Left lung (tissue), 10 donors: ENCODE measurements around the gene DIRAS1. TPM values are rescaled to one million over a fixed set of nuclear protein-coding genes. Genes with fewer than 3 reads are reported as not detected.
A peak's percentile ranks its signal among the peaks of the same experiment; 100 is the strongest.

Source experiments
- ATAC-seq: fragments of 200-7000 bp; cut with Tn5 transposase; one replicate; pipeline ENCODE4 v1.9.1; 2020; ENCODE audit warnings: moderate library complexity
- DNase-seq, 4 donors: peaks; one replicate each; pipeline ENCODE4 v3.0.0-alpha.2; 2013 to 2020
- H3K27ac ChIP-seq, 2 donors: fragments of 200-600 bp; sonication (generic) in 1 of 2; one replicate each; pipeline versions ENCODE4 v1.5.0 to v1.8.0; 2020 to 2021
- H3K27me3 ChIP-seq, 2 donors: fragments of 200-600 bp; sonication (generic) in 1 of 2; one replicate each; pipeline versions ENCODE4 v1.5.0 to v1.8.0; 2020 to 2021
- H3K36me3 ChIP-seq, 2 donors: fragments of 200-600 bp; sonication (generic) in 1 of 2; one replicate each; pipeline versions ENCODE4 v1.5.0 to v1.8.0; 2020 to 2021
- H3K4me1 ChIP-seq, 2 donors: fragments of 200-600 bp; one replicate each; pipeline ENCODE4 v1.8.0; 2021
- H3K4me3 ChIP-seq, 2 donors: fragments of 200-600 bp; sonication (generic) in 1 of 2; one replicate each; pipeline versions ENCODE4 v1.5.0 to v1.8.0; 2020 to 2021; ENCODE audit warnings: mild to moderate bottlenecking in 1 of 2
- H3K9me3 ChIP-seq, 2 donors: fragments of 200-600 bp; sonication (generic) in 1 of 2; one replicate each; pipeline versions ENCODE4 v1.5.0 to v1.8.0; 2020 to 2021
- CTCF ChIP-seq, 2 donors: fragments of 200-600 bp; sonication (generic) in 1 of 2; IDR thresholded peaks; one replicate each; pipeline versions ENCODE4 v1.5.0 to v1.8.0; 2021; ENCODE audit warnings: antibody characterized with exemption in 2 of 2
- intact Hi-C, 2 donors: fragments of 100-400 bp; cut with DNase I; formaldehyde crosslinking; loops; one replicate each; pipeline versions ENCODE4 v1.11.2 to v1.14.2; 2022
- polyA plus RNA-seq, 6 donors: library from polyadenylated mRNA; unstranded; fragments of 120-200 nt; gene quantifications; one replicate each; pipeline ENCODE4 v1.2.1, GENCODE V29; 2013; ENCODE audit not compliant: insufficient read length in 6 of 6
- total RNA-seq, 2 donors: library from RNA; stranded (reverse); fragmentation: NEBNext Ultra II Directional; extraction: Animal tissue kit (Norgen Biotek cat#: 25700); gene quantifications; one replicate each; pipeline ENCODE4 v1.2.1, GENCODE V29; 2021
- donor health status: DM: no; HTN: yes; CAD: no.
- donor health status: DM: no; HTN: no; CAD: no.

DIRAS1 gene
- total and polyA plus RNA-seq, 8 donors = 0.71 to 4.1 (median 1.5) TPM

DNA sequence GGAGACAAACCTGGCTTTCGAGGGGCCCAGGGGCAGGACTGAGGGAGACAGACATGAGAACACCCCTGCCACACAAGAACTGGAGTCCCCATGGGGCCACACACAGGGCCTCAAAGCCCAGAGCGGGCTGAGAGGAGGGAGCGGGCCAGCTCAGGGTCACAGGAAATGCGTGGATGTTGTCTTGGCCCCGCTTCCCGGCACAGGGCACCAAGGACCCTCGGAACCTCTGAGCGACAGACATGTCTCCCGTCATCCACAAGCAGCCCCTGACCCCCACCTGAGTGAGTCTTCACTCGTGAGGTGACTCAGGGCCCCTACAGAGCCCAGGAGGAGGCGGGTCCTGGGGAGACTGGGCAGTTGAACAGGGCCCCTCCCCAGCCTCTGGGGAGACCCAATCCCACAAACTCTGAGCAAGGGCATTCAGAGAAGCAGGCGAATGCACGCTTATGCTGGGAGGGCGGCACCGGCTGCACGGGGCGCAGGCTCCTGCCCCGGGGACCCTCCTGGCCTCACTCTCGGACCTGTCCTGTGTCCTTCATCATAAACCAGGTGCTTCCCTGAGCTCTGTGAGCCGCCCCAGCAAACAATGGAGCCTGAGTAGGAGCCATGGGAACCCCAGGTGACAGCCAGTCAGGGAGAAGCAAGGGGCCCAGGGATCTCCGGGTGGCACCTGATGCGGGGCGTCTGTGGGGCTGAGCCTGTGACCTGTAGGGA is 41.8 kb upstream of the DIRAS1 start:
- ATAC-seq (no peak), DNase-seq (no peak)
- Histone ChIP-seq H3K4me1 (no peaks in the 10 kb centered on the region), H3K4me3 (no peak overlapping the region), H3K27me3 (no peaks in the 10 kb centered on the region), H3K27ac (no peak overlapping the region), H3K36me3 (peaks cover 0 to 100% of the 10 kb centered on the region in 2 donors), H3K9me3 (no peaks in the 10 kb centered on the region)
- TF ChIP-seq CTCF (IDR thresholded peaks at IDR 0.05) = no peak
- intact Hi-C loops = no loop called here

GRCh38 chr19:2761876-2762782 is 41.0 kb upstream of the DIRAS1 start:
- DNase-seq (no peak), ATAC-seq (no peak)
- H3K9me3 ChIP-seq = no peaks in the 10 kb centered on the region
- H3K4me1 ChIP-seq = no peaks in the 10 kb centered on the region
- H3K36me3 ChIP-seq = peaks cover 0 to 100% of the 10 kb centered on the region in 2 donors
- H3K4me3 ChIP-seq = no peak overlapping the region
- TF ChIP-seq CTCF (IDR thresholded peaks at IDR 0.05) = no peak
- H3K27me3 ChIP-seq = no peaks in the 10 kb centered on the region
- no peak overlapping the region for H3K27ac ChIP-seq
- intact Hi-C loops = no loop called here

DNA sequence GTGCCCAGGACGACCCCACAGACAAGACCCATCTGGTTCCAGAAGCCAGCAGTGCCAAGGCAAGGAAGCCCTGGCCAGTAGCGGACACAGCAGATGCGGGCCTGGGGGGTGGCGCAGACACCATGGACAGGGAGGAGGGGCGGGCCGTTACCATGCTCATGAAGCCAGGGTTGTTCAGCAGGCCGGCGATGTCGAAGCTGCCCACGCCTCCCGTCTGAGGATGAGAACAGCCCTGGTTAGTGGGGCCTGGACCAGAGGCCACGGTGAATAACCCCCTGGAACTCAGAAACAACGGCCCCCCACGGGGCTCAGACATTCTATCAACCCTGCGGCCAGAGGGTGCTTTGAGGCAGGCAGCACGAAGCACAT is 40.1 kb upstream of the DIRAS1 start:
- Histone ChIP-seq H3K4me3 (no peak overlapping the region), H3K9me3 (no peaks in the 10 kb centered on the region), H3K4me1 (no peaks in the 10 kb centered on the region), H3K36me3 (peaks cover 0 to 100% of the 10 kb centered on the region in 2 donors), H3K27ac (no peak overlapping the region), H3K27me3 (no peaks in the 10 kb centered on the region)
- intact Hi-C loops = no loop called here
- no peak for TF ChIP-seq CTCF (IDR thresholded peaks at IDR 0.05)
- ATAC-seq = no peak
- DNase-seq = no peak

- intact Hi-C loops = no loop called here
- Histone ChIP-seq H3K36me3 (peaks cover 0 to 100% of the 10 kb centered on the region in 2 donors), H3K27me3 (no peaks in the 10 kb centered on the region), H3K27ac (no peak overlapping the region), H3K4me3 (no peak overlapping the region), H3K9me3 (no peaks in the 10 kb centered on the region), H3K4me1 (no peaks in the 10 kb centered on the region)
- ATAC-seq = peak; percentile 81
- no peak for TF ChIP-seq CTCF (IDR thresholded peaks at IDR 0.05)
- peak in 1 of 4 donors; percentile 73 for DNase-seq
Measured at GRCh38 chr19:2759965-2760364, 38.8 kb upstream of the DIRAS1 start.

DNA sequence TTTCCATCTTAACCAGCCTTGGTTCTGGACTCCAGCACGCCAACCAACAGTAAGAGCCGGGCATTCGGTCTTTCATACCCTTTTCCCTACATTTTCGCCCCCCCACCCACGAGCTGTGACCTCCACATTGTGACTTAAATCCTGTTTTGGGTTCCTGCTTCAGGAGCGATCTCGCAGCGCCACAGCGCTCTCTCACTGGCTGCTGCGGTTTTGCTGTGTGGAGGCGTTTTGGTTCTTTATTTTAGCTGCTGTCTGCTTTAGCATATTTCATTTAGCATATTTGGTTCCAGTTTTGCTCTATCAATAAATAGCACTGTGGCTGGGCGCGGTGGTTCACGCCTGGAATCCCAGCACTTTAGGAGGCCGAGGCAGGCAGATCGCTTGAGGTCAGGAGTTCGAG is 38.2 kb upstream of the DIRAS1 start:
- H3K4me3 ChIP-seq = no peak overlapping the region
- DNase-seq (no peak), ATAC-seq (no peak)
- no peaks in the 10 kb centered on the region for H3K27me3 ChIP-seq
- H3K9me3 ChIP-seq = no peaks in the 10 kb centered on the region
- no peak overlapping the region for H3K27ac ChIP-seq
- no peaks in the 10 kb centered on the region for H3K4me1 ChIP-seq
- intact Hi-C loops = no loop called here
- H3K36me3 ChIP-seq = peaks cover 0 to 100% of the 10 kb centered on the region in 2 donors
- TF ChIP-seq CTCF (IDR thresholded peaks at IDR 0.05) = no peak
